IPS-NIHi7 (cell line): ENCODE results near the gene ERMP1.
"Not testable (repeated sequence)": the region's sequence is repeated elsewhere in the genome, so short reads cannot be mapped to it uniquely, and the experiment has no call there.

ENCODE experiments used
- DNase-seq: peaks from one replicate; pipeline ENCODE4 v3.0.0; 2012; ENCODE audit warnings: mixed read lengths; ENCODE audit errors: extremely low spot score

ERMP1 gene

GRCh38 chr9:5820425-5820824 is 12.5 kb downstream of the ERMP1 start:
- no peak for DNase-seq

GRCh38 chr9:5819174-5819573 is 13.7 kb downstream of the ERMP1 start:
- no peak for DNase-seq

GRCh38 chr9:5818424-5819142 is 14.3 kb downstream of the ERMP1 start:
- DNase-seq: no peak

GRCh38 chr9:5817862-5818261 is 15.1 kb downstream of the ERMP1 start:
- DNase-seq: no peak

- no peak for DNase-seq
Measured at GRCh38 chr9:5815461-5815860, 17.5 kb downstream of the ERMP1 start.

- no peak for DNase-seq
Measured at GRCh38 chr9:5813824-5814223, 19.1 kb downstream of the ERMP1 start.

- no peak for DNase-seq
Measured at GRCh38 chr9:5811751-5812150, 21.2 kb downstream of the ERMP1 start.

- no peak for DNase-seq
Measured at GRCh38 chr9:5805478-5805877, 27.4 kb downstream of the ERMP1 start.

- no peak for DNase-seq
Measured at GRCh38 chr9:5801739-5802113, 31.2 kb downstream of the ERMP1 start.

GRCh38 chr9:5800969-5801738 is 31.8 kb downstream of the ERMP1 start:
- no peak for DNase-seq

GRCh38 chr9:5800378-5800777 is 32.5 kb downstream of the ERMP1 start:
- DNase-seq: not testable (repeated sequence)

GRCh38 chr9:5799314-5799713 is 33.6 kb downstream of the ERMP1 start:
- peak; percentile 21 for DNase-seq

GRCh38 chr9:5798581-5798980 is 34.3 kb downstream of the ERMP1 start:
- DNase-seq: no peak

GRCh38 chr9:5796298-5796697 is 36.6 kb downstream of the ERMP1 start:
- no peak for DNase-seq

GRCh38 chr9:5793812-5794211 is 39.1 kb downstream of the ERMP1 start:
- DNase-seq: no peak

GRCh38 chr9:5791870-5792269 is 41.0 kb downstream of the ERMP1 start:
- DNase-seq: no peak

- DNase-seq: no peak
Measured at GRCh38 chr9:5790923-5791322, 42.0 kb downstream of the ERMP1 start.

GRCh38 chr9:5789489-5789888 is 43.4 kb downstream of the ERMP1 start:
- no peak for DNase-seq

- no peak for DNase-seq
Measured at GRCh38 chr9:5787759-5788302, 45.1 kb downstream of the ERMP1 start.

- no peak for DNase-seq
Measured at GRCh38 chr9:5787220-5787619, 45.7 kb downstream of the ERMP1 start.

- DNase-seq: peak; percentile 16
Measured at GRCh38 chr9:5786370-5787127, 46.4 kb downstream of the ERMP1 start.
